Naive thymus-derived CD8-positive, alpha-beta T cell (primary cell): ENCODE results near the gene MAPK8. TPM values are rescaled to one million over a fixed set of nuclear protein-coding genes. Genes with fewer than 3 reads are reported as not detected.

Source experiments
- ATAC-seq, 2 donors: fragments of 150-1000 bp; cut with Tn5 transposase in 1 of 2; sonication (Bioruptor Pico), chemical (Tn5 transposase) in 1 of 2; 1 replicate in 1 of 2; 2 replicates in 1 of 2; pipeline ENCODE4 v1.10.0; 2021; ENCODE audit warnings: mild to moderate bottlenecking in 2 of 2, moderate library complexity in 2 of 2
- POLR2A ChIA-PET: fragments of 350-600 bp; sonication (Branson Sonifier 250); formaldehyde crosslinking; loops from one replicate; lab custom pipeline; 2021; ENCODE audit warnings: antibody characterized with exemption; lab: Charles Lee
- DNase-seq, 10 donors: peaks; one replicate each; pipeline versions ENCODE4 v3.0.0 to v3.0.0-alpha.2; 2020 to 2022
- H3K27ac Mint-ChIP-seq, 10 donors: one replicate each; pipeline ENCODE4 v1.8.0; 2020 to 2022; ENCODE audit warnings: mild to moderate bottlenecking in 10 of 10, mixed read lengths in 10 of 10, moderate library complexity in 4 of 10, inconsistent platforms in 1 of 10
- H3K27me3 Mint-ChIP-seq, 5 donors: one replicate each; pipeline ENCODE4 v1.8.0; 2021 to 2022; ENCODE audit warnings: mixed read lengths in 5 of 5
- H3K36me3 Mint-ChIP-seq, 3 donors: one replicate each; pipeline ENCODE4 v1.8.0; 2020 to 2022; ENCODE audit warnings: mixed read lengths in 3 of 3, mild to moderate bottlenecking in 2 of 3, inconsistent platforms in 1 of 3
- H3K4me1 Mint-ChIP-seq, 4 donors: one replicate each; pipeline ENCODE4 v1.8.0; 2021 to 2022; ENCODE audit warnings: mixed read lengths in 4 of 4
- H3K4me3 Mint-ChIP-seq, 10 donors: one replicate each; pipeline ENCODE4 v1.8.0; 2020 to 2022; ENCODE audit warnings: mild to moderate bottlenecking in 10 of 10, mixed read lengths in 10 of 10, moderate library complexity in 6 of 10, inconsistent platforms in 1 of 10
- H3K9me3 Mint-ChIP-seq, 9 donors: one replicate each; pipeline ENCODE4 v1.8.0; 2020 to 2022; ENCODE audit warnings: mixed read lengths in 9 of 9, mild to moderate bottlenecking in 3 of 9, inconsistent platforms in 1 of 9, moderate library complexity in 1 of 9
- polyA plus RNA-seq, 3 donors: library from polyadenylated mRNA; unstranded; fragments of 300-500 nt; fragmentation: Illumina TruSeq; gene quantifications; one replicate each; pipeline ENCODE4 v1.2.3, GENCODE V29; 2021
- total RNA-seq, 8 experiments: library from RNA in 2 of 8; stranded (reverse) in 2 of 8; gene quantifications; one replicate each; pipeline ENCODE4 v1.2.3 and lab custom pipeline; 2021 to 2026

Gene MAPK8
- total and polyA plus RNA-seq, 5 experiments from 2014 or later = 20.2 to 70.1 (median 30.6) TPM

DNA sequence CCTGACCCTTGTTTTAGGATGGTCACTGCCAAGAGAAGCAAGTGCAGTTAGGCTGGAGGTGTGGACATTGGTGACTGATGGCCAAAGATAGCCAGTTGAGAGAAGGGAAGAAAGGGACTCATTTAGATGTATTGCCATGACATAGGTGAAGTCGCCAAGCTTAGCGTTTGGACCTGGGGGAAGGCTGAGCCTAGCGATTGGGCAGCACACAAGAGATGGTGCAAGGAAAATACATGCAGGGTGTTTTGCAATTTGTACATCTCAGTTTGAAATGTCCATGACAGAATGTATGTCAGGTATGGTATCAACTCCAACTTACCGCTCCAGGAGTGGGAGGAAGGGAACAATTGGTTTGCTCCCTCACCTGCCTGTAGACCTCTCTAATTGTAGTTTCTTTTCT, 134.3 kb downstream of the MAPK8 start:
- no peak overlapping the region for H3K27ac Mint-ChIP-seq
- peaks cover 0 to 13% (median 0%) of the 10 kb centered on the region in 3 donors for H3K36me3 Mint-ChIP-seq
- no peak overlapping the region for H3K4me3 Mint-ChIP-seq
- H3K27me3 Mint-ChIP-seq = no peaks in the 10 kb centered on the region
- DNase-seq = no peak
- no peaks in the 10 kb centered on the region for H3K4me1 Mint-ChIP-seq
- no peaks in the 10 kb centered on the region for H3K9me3 Mint-ChIP-seq
- POLR2A ChIA-PET = no interaction called here
- no peak for ATAC-seq

DNA sequence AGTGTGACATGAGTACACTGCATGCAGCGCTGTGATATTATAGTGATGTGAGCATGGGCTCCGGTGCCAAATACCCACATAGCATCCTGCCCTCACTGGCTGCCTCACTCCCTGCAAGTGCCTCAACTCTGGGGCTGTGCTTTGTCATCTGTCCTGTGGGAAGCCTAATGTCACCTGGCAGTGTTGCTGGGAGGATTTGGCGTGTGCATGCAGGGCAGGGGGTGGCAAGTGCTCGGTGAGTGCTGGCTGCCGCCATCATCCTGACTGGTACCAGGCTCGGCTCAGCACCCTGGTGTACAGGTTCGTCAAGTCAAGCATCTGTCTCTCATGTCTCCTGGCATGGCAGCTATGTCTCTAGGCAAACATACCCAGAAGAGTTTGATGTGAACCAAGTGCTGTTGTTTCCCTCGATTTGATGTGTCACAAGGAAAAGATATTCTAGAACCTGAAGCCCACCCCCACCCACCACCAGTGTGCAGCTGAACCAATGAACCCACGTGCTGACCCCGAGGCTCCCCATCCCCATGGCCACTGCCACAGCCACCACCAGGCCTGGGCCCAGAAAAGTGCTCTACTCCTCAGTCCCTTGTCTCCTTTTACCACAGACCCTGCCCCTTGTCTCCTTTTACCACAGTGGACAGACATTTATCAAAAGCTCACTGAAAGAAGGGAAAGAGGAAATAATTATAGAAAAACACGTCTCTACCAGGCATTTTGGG, 135.8 kb downstream of the MAPK8 start:
- Mint-ChIP-seq H3K4me1 (peaks cover 0 to 2% (median 0%) of the 10 kb centered on the region in 4 donors), H3K27ac (peak overlapping the region in 1 of 10 donors; percentile 36), H3K4me3 (no peak overlapping the region), H3K36me3 (peaks cover 0 to 7% (median 0%) of the 10 kb centered on the region in 3 donors), H3K27me3 (no peaks in the 10 kb centered on the region), H3K9me3 (no peaks in the 10 kb centered on the region)
- DNase-seq (no peak), ATAC-seq (no peak)
- POLR2A ChIA-PET = no interaction called here

DNA sequence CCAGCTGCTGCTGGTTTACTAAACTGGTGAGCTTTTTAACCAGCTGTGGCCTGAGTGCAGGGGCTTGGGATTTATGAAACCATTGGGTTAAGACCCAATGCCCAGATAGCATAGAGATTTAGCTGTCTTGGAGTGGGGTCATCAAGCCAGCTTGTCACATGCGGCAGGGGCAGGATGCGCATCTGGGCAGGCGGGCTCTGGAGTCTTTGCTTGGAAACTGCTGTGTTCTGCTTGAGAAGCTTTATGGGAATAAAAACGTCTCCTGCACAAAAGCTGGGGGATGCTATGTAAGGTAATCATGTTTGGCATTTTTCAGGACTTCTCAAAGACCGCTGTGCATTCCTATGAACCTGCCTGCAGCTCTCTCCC, 136.3 kb downstream of the MAPK8 start:
- POLR2A ChIA-PET = no interaction called here
- Mint-ChIP-seq H3K27ac (no peak overlapping the region), H3K9me3 (no peaks in the 10 kb centered on the region), H3K4me1 (peaks cover 0 to 4% (median 0%) of the 10 kb centered on the region in 4 donors), H3K4me3 (no peak overlapping the region), H3K36me3 (peaks cover 0 to 7% (median 0%) of the 10 kb centered on the region in 3 donors), H3K27me3 (peaks cover 0 to 3% (median 0%) of the 10 kb centered on the region in 5 donors)
- DNase-seq (no peak), ATAC-seq (no peak)

DNA sequence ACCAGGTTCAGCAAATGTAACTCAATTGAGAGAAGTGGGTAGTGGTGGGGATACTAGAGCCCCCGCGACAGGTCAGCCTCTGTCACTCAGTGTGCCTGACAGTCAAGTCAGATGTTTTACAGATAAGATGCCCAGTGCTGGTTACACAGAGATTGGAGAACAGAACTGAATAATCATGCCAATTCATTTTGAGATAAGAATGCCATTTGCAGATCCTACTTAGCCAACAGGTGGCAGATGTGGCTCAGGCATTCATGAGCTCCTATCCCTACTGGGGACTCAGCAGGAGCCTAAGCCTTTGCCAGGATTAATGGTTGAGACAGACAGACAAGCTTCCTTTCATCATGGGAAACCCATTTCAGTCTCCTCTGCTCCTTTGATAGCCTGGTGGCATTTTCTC, 137.8 kb downstream of the MAPK8 start:
- H3K27ac Mint-ChIP-seq = peak overlapping the region in 1 of 10 donors; percentile 20
- no peak for DNase-seq
- ATAC-seq = no peak
- no peaks in the 10 kb centered on the region for H3K36me3 Mint-ChIP-seq
- H3K9me3 Mint-ChIP-seq = no peaks in the 10 kb centered on the region
- POLR2A ChIA-PET = no interaction called here
- peaks cover 0 to 6% (median 0%) of the 10 kb centered on the region in 4 donors for H3K4me1 Mint-ChIP-seq
- no peak overlapping the region for H3K4me3 Mint-ChIP-seq
- peaks cover 0 to 4% (median 0%) of the 10 kb centered on the region in 5 donors for H3K27me3 Mint-ChIP-seq

DNA sequence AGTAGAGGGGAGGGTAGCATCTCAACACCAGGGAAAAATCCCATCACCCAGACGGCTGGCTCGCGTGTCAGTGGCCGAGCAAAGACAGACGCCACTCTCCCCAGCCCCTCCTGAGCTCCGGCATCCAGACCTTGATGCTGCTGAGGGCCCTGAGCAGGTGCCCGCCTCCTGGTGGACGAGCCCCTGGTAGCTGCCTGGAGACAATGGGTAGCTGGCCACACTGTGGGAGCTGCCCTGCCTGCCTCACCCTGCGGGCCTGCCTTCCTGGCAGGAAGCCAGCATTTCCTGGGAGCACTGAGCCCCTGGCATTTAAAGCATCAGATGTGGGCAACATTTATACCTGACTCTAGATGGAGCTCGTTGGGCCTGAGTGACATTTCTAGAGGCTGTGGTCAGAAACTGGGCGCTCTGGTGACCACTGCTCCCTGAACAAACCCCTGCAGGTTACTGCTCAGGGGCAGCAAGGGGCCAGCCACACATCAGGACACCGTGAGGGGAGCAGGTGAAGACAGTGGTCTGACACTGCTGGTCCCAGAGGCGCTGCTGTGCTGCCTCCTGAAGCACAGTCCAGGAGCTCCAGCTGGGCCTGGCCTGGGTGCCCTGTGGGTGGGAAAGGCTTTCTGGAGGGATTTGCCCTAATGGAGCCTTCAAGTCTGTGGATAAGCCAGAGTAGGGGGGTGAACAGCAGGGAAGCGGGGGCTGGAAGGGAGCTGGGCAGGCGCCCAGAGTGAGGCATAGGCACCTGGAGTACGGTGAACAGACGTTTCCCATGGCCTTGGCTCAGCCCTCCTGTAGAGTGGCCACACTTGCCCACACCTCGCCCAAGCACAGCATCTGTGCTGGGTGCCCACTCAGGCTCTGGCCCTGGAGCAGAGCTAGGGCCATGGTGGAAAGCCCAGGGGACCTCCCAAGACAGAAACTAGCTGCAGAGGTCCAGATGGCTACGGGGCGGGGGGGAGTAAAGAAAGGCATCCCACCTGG, 138.7 kb downstream of the MAPK8 start:
- no peak for ATAC-seq
- POLR2A ChIA-PET = no interaction called here
- H3K4me1 Mint-ChIP-seq = peaks cover 0 to 6% (median 0%) of the 10 kb centered on the region in 4 donors
- H3K36me3 Mint-ChIP-seq = no peaks in the 10 kb centered on the region
- no peak overlapping the region for H3K4me3 Mint-ChIP-seq
- DNase-seq = no peak
- H3K27me3 Mint-ChIP-seq = peaks cover 0 to 4% (median 0%) of the 10 kb centered on the region in 5 donors
- H3K27ac Mint-ChIP-seq = no peak overlapping the region
- H3K9me3 Mint-ChIP-seq = no peaks in the 10 kb centered on the region

DNA sequence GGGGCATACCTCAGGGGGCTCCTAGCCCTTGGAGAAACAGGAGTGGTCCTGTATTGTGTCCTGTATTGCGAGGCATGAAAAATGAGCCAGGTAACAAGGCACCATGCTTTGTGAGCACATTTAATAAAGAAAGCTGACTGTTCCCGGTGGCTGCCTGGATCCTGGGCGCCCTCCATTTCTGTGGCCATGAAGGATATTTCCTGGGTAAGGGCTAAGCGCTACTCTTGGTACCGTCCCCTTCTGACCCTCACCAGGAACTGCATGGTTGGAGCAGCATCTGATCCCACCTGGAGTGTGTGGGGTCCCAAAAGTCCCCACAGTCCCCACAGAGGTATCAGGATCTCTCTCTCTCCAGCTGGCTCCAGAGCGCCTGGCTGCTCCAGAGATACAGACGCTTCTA, 139.5 kb downstream of the MAPK8 start:
- Mint-ChIP-seq H3K9me3 (no peaks in the 10 kb centered on the region), H3K36me3 (no peaks in the 10 kb centered on the region), H3K27ac (peak overlapping the region in 1 of 10 donors; percentile 67), H3K4me1 (peaks cover 0 to 6% (median 0%) of the 10 kb centered on the region in 4 donors), H3K4me3 (no peak overlapping the region), H3K27me3 (peaks cover 0 to 4% (median 0%) of the 10 kb centered on the region in 5 donors)
- ATAC-seq = no peak
- POLR2A ChIA-PET = no interaction called here
- DNase-seq = no peak

DNA sequence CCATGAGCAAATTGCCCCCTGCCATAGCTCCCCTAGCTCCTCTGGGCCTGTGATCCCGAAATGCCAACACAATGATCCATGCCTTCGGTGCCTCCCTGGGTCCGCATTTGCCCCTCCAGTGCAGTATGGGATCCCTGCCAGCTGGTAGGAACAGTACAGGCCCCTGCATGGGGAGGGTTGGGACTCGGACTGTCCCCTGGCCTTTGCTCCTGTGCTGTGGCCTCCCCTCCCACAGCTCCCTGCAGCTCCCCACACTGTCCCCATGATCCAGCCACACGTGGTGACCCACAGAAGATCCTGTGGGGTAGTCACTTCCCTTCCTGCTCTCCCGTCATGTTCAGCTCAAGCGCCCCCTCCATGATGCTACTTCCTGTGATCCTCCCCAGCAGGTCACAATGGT, 140.3 kb downstream of the MAPK8 start:
- no peaks in the 10 kb centered on the region for H3K36me3 Mint-ChIP-seq
- no peak overlapping the region for H3K4me3 Mint-ChIP-seq
- ATAC-seq (no peak), DNase-seq (no peak)
- no peaks in the 10 kb centered on the region for H3K9me3 Mint-ChIP-seq
- peaks cover 0 to 6% (median under 1%) of the 10 kb centered on the region in 5 donors for H3K27me3 Mint-ChIP-seq
- peaks cover 0 to 6% (median 0%) of the 10 kb centered on the region in 4 donors for H3K4me1 Mint-ChIP-seq
- H3K27ac Mint-ChIP-seq = peak overlapping the region in 2 of 10 donors; percentile 67 to 70
- POLR2A ChIA-PET = no interaction called here

DNA sequence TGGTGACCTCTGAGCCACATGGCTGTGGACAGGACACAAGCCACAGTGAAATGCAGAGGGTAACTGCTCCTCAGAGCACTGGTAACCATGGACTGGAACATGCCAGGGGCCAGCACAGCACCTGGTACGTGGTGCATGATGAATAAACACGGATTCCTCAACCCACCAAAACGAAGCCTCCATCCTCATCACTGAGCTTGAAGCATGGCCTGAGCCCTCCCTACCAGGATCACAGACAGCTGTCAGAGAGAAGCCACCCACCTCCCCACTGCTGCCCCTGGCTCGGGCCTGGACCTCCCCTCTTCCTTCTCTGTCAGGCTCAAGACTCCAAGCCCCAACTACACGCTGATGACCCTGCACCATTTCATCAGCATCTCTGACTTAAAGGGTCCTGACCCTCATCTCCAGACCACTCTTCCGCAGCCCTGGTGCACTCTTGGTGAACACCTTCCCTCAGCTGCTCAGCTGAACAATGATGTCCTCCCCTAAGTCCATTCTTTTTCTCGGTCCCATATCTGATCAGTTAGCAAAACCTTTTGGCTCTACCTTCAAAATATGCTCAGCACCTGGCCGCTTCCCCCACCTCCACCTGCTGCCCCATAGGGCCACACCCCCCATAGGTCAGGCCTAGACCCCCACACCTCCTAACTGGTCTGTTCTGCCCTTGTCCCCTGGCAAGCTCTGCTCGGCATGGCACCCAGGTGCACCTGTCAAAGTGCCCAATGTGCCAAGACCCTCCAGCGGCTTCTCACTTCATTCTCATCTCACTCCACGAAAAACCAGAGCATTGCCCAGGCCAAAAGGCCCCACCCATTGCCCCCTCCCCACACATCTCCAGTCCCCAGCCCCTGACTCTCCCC, 141.1 kb downstream of the MAPK8 start:
- no peak overlapping the region for H3K27ac Mint-ChIP-seq
- peaks cover 0 to 10% (median 2%) of the 10 kb centered on the region in 5 donors for H3K27me3 Mint-ChIP-seq
- POLR2A ChIA-PET = no interaction called here
- ATAC-seq (no peak), DNase-seq (no peak)
- no peaks in the 10 kb centered on the region for H3K36me3 Mint-ChIP-seq
- no peaks in the 10 kb centered on the region for H3K9me3 Mint-ChIP-seq
- peaks cover 0 to 6% (median 0%) of the 10 kb centered on the region in 4 donors for H3K4me1 Mint-ChIP-seq
- H3K4me3 Mint-ChIP-seq = no peak overlapping the region

DNA sequence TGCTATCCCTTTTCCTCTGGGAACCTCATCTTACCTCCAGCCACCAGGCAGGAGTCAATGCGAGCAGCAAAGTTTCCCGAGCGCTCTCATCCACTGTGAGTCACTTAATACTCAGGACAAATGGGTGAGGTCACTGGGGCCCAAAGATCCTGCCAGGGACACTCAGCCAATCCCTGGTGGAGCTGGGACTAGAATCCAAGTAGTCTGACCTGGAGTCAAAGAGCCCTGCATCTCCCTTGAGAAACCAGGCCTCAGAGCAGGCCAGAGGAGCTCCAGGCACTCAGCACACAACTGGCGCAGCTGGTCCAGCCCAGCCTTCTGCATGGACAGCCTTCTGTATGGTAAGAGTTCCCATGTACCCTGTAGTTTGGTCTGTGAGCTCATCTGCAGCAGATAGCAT, 142.3 kb downstream of the MAPK8 start:
- Mint-ChIP-seq H3K36me3 (no peaks in the 10 kb centered on the region), H3K4me3 (no peak overlapping the region), H3K4me1 (peaks cover 0 to 6% (median 0%) of the 10 kb centered on the region in 4 donors), H3K27ac (no peak overlapping the region), H3K27me3 (peaks cover 0 to 10% (median 2%) of the 10 kb centered on the region in 5 donors), H3K9me3 (no peaks in the 10 kb centered on the region)
- POLR2A ChIA-PET = no interaction called here
- DNase-seq (no peak), ATAC-seq (no peak)

DNA sequence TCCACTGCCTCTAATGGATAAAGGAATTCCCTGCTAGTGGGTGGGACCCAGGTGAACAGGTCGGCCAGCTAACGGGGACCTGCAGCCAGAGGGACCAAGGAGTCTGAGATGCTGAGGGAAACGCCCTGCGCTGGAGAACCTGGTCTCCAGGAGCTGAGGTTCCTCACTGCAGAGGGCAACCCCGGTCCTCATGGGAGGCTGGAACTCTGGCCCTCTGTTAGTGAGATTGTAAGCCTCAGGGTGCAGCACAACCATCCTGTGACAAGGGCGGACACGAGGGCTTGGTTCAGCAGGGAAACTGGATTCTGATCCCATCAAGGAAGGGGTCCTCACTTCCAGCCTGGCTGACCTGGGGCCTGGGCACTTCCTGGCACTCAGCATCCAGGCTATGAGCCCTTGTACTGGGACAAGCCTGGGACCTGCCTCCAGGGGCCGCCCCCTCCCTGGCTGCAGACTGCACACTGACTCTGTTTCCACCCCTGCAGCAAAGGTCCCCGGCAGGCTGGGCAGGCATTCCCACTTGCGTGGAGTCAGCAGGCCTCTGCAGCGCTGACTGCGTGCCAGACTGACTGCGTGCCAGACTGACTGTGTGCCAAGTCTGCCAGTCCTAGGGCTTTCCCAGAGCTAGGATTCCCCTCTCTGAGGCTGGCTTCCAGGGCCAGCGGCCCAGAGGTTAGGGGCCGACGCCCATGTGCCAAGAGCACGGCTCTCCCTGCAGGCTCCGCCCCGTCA, 143.2 kb downstream of the MAPK8 start:
- Mint-ChIP-seq H3K27me3 (peaks cover 0 to 10% (median 2%) of the 10 kb centered on the region in 5 donors), H3K4me3 (no peak overlapping the region), H3K27ac (no peak overlapping the region), H3K4me1 (peaks cover 0 to 6% (median 0%) of the 10 kb centered on the region in 4 donors), H3K36me3 (no peaks in the 10 kb centered on the region), H3K9me3 (no peaks in the 10 kb centered on the region)
- POLR2A ChIA-PET = no interaction called here
- ATAC-seq (no peak), DNase-seq (peak in 1 of 10 donors; percentile 13)

DNA sequence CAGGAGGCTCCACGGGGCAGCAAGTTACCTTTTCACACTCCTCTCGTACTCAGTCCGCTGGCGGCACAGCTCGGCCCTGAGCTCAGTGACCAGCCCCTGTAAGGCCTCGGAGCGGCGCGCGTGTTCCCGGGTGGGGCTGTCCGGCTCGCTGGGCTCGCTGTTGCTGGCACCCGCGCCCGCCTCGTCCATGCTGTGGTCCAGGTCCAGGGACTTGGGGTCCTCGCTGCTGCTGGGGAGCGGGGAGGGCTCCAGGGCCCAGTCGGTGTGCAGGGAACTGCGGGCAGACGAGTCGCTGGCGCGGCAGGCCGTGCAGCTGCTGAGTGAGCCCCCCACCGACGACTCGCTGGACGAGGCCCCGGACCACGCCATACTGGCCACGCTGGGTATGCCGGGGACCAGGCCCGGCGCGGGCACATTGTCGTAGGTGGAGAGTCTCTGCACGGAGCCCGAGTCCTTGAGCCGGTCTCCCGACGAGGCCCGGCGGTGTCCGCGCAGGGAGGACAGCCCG, 143.8 kb downstream of the MAPK8 start:
- DNase-seq = no peak
- Mint-ChIP-seq H3K36me3 (no peaks in the 10 kb centered on the region), H3K9me3 (no peaks in the 10 kb centered on the region), H3K27me3 (peaks cover 0 to 10% (median 2%) of the 10 kb centered on the region in 5 donors), H3K27ac (no peak overlapping the region), H3K4me1 (peaks cover 0 to 6% (median 0%) of the 10 kb centered on the region in 4 donors), H3K4me3 (no peak overlapping the region)
- no peak for ATAC-seq
- POLR2A ChIA-PET = no interaction called here
